Measurements from ENCODE around the gene SUPT16H.

SUPT16H gene

DNA sequence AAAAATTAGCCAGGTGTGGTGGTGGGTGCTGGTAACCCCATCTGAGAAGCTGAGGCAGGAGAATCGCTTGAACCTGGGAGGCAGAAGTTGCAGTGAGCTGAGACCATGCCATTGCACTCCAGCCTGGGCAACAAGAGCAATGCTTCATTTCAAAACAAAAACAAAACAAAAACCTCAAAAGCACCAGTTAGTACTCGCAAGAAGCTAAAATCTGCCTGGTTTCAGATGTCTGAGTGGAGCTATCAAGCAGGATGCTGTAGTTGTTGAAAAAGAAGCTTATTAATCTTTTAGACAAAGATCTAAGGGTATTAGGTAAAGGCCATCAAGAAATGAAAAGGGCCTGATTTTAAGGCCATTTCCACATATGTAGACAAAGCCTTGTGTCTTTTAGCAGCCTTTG lies 50.9 kb downstream of the SUPT16H start:
- H3K79me2 ChIP-seq (ENCODE audit: insufficient read depth, low read depth) = no peaks in the 10 kb centered on the region
- H3K27ac ChIP-seq = no peak overlapping the region
- H2AFZ ChIP-seq (ENCODE audit: low read depth) = no peak overlapping the region
- H3K4me1 ChIP-seq (ENCODE audit: low read depth, poor library complexity, severe bottlenecking) = no peaks in the 10 kb centered on the region
- H4K20me1 ChIP-seq (ENCODE audit: insufficient read depth) = no peaks in the 10 kb centered on the region
- no peak overlapping the region for H3K9ac ChIP-seq
- H3K36me3 ChIP-seq (ENCODE audit: insufficient read depth) = no peaks in the 10 kb centered on the region
- H3K27me3 ChIP-seq (ENCODE audit: insufficient read depth, low read depth) = no peaks in the 10 kb centered on the region
- H3K4me2 ChIP-seq = no peak overlapping the region
- TF ChIP-seq, protein P1, sequence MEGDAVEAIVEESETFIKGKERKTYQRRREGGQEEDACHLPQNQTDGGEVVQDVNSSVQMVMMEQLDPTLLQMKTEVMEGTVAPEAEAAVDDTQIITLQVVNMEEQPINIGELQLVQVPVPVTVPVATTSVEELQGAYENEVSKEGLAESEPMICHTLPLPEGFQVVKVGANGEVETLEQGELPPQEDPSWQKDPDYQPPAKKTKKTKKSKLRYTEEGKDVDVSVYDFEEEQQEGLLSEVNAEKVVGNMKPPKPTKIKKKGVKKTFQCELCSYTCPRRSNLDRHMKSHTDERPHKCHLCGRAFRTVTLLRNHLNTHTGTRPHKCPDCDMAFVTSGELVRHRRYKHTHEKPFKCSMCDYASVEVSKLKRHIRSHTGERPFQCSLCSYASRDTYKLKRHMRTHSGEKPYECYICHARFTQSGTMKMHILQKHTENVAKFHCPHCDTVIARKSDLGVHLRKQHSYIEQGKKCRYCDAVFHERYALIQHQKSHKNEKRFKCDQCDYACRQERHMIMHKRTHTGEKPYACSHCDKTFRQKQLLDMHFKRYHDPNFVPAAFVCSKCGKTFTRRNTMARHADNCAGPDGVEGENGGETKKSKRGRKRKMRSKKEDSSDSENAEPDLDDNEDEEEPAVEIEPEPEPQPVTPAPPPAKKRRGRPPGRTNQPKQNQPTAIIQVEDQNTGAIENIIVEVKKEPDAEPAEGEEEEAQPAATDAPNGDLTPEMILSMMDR (conservative IDR thresholded peaks at IDR 0.05; ENCODE audit: low read depth, low read length) = no peak
- no peak overlapping the region for H3K4me3 ChIP-seq (IDR thresholded peaks at IDR 0.05; ENCODE audit: insufficient read depth, low read depth, low read length)

DNA sequence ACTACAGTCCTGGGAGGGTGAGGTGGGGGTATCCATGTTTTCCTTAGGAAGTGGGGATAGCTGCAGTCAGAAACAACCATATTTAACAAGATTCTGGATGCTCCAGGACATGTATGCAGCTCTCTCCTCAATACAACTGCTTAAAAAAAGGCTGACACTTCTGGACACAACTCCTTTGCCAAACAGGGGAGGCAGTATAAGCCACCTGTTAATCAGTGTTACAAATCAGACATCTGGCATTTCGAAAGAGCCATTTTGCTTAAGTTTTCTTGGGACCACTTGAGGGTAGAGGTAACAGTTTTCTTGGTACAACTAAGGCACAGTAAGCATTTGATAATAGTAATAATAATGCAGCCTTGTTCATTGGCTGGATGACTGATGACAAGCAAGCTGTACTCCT lies 56.8 kb downstream of the SUPT16H start:
- no peaks in the 10 kb centered on the region for H3K36me3 ChIP-seq (ENCODE audit: insufficient read depth)
- TF ChIP-seq, protein P1 (conservative IDR thresholded peaks at IDR 0.05; ENCODE audit: low read depth, low read length) = no peak
- no peak overlapping the region for H3K4me2 ChIP-seq

DNA sequence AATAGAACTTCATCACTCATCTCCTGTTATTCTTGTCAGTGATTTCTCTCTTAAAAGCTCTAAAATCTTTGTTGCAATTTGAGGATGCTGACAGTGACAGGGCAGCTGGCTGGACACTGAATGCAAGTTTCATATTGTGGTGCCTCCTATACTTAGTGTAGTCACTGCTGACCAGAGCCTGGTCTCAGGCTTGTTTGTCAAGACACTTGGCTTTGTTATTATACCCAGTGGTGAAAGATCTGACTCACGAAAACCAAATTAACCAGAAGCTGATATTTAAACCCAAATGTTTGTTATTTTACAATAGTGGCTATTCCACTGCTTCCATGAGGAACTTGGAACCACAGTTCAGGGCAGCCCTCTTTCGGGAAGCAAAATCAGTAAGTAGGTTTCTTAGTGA lies 61.1 kb downstream of the SUPT16H start:
- no peaks in the 10 kb centered on the region for H3K36me3 ChIP-seq (ENCODE audit: insufficient read depth)
- H4K20me1 ChIP-seq (ENCODE audit: insufficient read depth) = no peaks in the 10 kb centered on the region
- no peak overlapping the region for H2AFZ ChIP-seq (ENCODE audit: low read depth)
- no peaks in the 10 kb centered on the region for H3K79me2 ChIP-seq (ENCODE audit: insufficient read depth, low read depth)
- H3K4me1 ChIP-seq (ENCODE audit: low read depth, poor library complexity, severe bottlenecking) = peaks cover 4% of the 10 kb centered on the region
- no peak overlapping the region for H3K4me3 ChIP-seq (IDR thresholded peaks at IDR 0.05; ENCODE audit: insufficient read depth, low read depth, low read length)
- no peak overlapping the region for H3K4me2 ChIP-seq
- TF ChIP-seq, protein P1 (conservative IDR thresholded peaks at IDR 0.05; ENCODE audit: low read depth, low read length) = no peak
- H3K27me3 ChIP-seq (ENCODE audit: insufficient read depth, low read depth) = no peaks in the 10 kb centered on the region
- H3K27ac ChIP-seq = no peak overlapping the region
- H3K9ac ChIP-seq = no peak overlapping the region

More for the DNA sequence above, 56.8 kb downstream of the SUPT16H start:
- H2AFZ ChIP-seq (ENCODE audit: low read depth) = no peak overlapping the region
- H3K27ac ChIP-seq = no peak overlapping the region
- H3K79me2 ChIP-seq (ENCODE audit: insufficient read depth, low read depth) = no peaks in the 10 kb centered on the region
- no peak overlapping the region for H3K4me3 ChIP-seq (IDR thresholded peaks at IDR 0.05; ENCODE audit: insufficient read depth, low read depth, low read length)
- no peaks in the 10 kb centered on the region for H3K4me1 ChIP-seq (ENCODE audit: low read depth, poor library complexity, severe bottlenecking)
- H3K9ac ChIP-seq = no peak overlapping the region
- H3K27me3 ChIP-seq (ENCODE audit: insufficient read depth, low read depth) = no peaks in the 10 kb centered on the region
- no peaks in the 10 kb centered on the region for H4K20me1 ChIP-seq (ENCODE audit: insufficient read depth)

DNA sequence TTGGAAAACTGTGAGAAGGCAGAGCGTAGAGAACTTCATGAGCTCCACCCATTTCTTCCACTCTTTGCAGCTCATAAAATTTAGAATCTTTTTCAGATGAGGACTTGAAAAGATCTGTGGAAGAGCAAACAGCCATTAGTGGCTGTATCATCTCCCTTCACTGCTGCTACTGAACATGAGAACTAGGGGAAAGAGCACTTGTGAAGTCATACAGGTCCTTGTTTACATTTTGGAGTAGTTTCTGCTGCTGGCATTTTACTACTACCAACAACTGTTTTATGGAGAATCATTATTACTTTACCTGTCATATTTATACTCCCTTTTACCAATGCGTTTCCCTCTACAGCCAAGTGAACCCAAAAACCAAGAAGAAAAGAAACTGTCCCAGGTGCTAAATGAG lies 62.9 kb downstream of the SUPT16H start:
- TF ChIP-seq, protein P1 (conservative IDR thresholded peaks at IDR 0.05; ENCODE audit: low read depth, low read length) = no peak
- no peaks in the 10 kb centered on the region for H3K79me2 ChIP-seq (ENCODE audit: insufficient read depth, low read depth)
- no peak overlapping the region for H3K4me2 ChIP-seq
- H3K4me3 ChIP-seq (IDR thresholded peaks at IDR 0.05; ENCODE audit: insufficient read depth, low read depth, low read length) = no peak overlapping the region
- H3K27ac ChIP-seq = no peak overlapping the region
- no peaks in the 10 kb centered on the region for H3K36me3 ChIP-seq (ENCODE audit: insufficient read depth)
- H3K27me3 ChIP-seq (ENCODE audit: insufficient read depth, low read depth) = no peaks in the 10 kb centered on the region
- peaks cover 4% of the 10 kb centered on the region for H3K4me1 ChIP-seq (ENCODE audit: low read depth, poor library complexity, severe bottlenecking)
- H2AFZ ChIP-seq (ENCODE audit: low read depth) = no peak overlapping the region
- H4K20me1 ChIP-seq (ENCODE audit: insufficient read depth) = no peaks in the 10 kb centered on the region
- no peak overlapping the region for H3K9ac ChIP-seq
